Measurements from ENCODE around the gene PLAGL2.

The PLAGL2 gene

DNA sequence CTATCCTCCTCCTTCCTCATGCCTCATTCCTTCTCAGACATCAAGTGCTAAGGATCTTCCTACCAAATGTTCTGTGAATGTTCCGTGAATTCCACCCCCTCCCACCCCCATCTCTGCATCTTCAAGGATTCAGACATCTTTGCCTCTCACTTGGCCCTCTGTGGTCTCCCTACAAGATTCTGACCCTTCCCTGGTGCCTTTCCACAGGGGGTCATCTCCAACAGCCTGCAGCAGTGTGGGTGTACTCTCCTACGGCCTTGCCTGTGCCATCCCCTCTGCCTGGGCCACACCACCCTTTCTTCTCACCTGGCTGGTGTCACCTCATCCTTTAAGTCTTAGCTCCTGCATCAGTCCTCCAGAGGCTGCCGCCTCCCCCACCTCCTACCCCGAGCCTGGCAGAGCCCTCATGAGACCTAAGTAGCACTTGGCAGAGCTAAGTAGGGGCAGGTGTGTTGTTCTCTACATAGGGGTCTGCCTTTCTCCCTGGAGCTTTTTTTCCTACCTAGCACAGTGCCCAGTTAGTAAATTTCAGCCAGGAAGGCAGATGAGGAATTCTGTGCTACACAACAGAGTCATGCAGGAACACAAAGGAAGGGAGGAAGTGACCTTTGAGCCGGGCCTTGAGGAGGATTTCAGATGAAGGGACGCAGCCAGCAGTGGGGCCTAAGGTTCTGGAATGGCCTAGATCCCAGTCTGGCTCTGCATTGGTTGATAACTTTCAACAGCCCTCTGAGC lies 55.0 kb downstream of the PLAGL2 start:
- no peak for DNase-seq (ENCODE audit: low read depth)

DNA sequence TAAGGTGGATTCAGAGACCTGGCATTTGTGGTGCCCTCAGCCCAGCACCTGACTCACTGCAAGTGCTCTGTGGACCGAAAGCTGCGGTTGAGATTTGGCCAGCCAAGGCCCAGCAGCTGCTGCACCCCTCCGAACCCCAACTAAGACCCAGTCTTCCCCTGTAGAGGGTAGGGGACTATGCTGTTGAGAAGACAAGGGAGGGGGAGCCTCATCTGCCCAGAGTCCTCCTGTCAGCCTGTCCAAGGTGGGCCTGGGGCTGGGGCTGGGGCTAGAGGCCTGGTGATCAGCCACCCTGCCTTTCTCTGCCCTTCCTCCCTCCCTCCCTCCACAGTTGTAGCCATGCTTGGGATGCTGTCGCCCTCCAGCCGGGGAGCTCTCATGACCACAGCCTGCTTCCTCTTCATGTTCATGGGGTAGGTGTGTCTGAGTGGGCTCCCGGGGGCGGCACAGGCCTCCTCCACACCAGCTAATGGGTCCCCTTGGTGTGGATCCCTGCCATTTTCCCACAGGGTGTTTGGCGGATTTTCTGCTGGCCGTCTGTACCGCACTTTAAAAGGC lies 57.2 kb downstream of the PLAGL2 start:
- no peak for DNase-seq (ENCODE audit: low read depth)

DNA sequence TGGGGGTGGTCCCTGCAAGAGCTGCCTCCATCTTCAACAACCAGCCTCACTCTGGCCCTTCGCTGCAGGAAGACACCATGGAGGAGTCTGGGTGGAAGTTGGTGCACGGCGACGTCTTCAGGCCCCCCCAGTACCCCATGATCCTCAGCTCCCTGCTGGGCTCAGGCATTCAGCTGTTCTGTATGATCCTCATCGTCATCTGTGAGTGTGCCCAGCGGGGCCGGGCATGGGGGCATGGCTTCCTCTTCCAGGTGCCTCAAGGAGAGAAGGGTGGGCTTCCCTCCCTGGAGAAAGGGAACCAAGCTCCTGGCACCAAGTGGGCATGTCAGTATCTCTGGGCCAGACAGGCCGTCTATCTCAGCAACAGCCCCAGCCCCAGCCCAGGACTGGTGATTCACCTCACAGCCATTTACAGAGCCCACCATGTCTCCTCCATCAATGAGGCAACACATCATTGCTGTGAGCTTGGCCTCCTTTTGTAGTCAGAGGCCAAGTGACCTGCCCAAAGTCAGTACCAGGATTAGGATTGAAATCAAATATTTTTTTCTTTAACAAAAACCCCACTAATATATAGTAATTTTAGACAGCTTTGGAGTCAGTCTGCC lies 57.9 kb downstream of the PLAGL2 start:
- DNase-seq (ENCODE audit: low read depth), result peak; percentile 29

DNA sequence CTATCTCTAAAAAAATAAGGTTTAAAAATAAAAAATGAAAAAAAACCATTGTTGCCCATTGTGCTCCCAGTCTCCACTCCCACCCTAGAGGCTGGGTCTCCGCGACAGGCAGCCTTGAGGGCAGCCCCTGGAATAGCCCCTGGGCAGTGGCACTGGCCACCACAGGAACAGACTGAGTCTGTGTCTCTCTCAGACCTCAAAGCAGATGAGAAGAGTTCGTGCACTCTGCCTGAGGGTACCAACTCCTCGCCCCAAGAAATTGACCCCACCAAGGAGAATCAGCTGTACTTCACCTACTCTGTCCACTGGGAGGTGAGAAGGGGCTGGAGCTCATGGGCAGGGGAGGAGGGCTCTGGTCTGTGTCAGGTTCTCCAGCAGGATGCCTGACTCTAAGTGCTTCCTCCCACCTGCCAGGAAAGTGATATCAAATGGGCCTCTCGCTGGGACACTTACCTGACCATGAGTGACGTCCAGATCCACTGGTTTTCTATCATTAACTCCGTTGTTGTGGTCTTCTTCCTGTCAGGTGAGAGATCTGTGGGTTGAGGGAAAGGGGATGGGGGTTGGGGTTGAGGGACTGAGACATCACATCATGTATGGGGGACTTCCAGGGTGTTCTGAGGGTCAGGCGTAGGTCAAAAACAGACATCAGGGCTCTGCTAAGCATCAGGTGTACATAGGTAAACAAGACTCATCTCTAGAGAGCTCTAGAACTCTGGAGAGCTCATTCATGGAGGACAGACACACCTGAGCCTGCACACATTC lies 62.5 kb downstream of the PLAGL2 start:
- no peak for DNase-seq (ENCODE audit: low read depth)

DNA sequence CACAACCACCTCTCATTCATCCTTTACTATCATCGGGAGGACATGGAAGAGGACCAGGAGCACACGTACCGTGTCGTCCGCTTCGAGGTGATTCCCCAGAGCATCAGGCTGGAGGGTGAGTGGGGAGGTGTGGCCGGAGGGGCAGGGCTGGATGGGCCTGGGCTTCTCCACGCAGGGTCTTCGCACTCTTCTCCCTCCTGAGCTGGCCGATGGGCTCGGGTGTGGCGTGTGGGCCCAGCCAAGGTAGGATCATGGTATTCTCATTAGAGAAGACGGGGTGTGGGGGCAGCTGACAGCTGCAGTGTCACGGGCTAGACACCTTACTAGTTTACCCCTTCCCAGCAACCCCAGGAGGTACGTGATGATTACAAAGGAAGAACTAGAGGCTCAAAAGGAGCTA lies 64.6 kb downstream of the PLAGL2 start:
- DNase-seq (ENCODE audit: low read depth), result no peak

All from ELR (cell line).